GM21576 (cell line): ENCODE results near the gene FMO4.
"Not testable (repeated sequence)": the region's sequence is repeated elsewhere in the genome, so short reads cannot be mapped to it uniquely, and the experiment has no call there.

Experiments used
- ATAC-seq: cut with Tn5 transposase; IDR thresholded peaks from one replicate; pipeline ENCODE4 v1.9.1; 2021; ENCODE audit warnings: mild to moderate bottlenecking, moderate library complexity; ENCODE audit not compliant: unreplicated experiment

Gene FMO4

DNA sequence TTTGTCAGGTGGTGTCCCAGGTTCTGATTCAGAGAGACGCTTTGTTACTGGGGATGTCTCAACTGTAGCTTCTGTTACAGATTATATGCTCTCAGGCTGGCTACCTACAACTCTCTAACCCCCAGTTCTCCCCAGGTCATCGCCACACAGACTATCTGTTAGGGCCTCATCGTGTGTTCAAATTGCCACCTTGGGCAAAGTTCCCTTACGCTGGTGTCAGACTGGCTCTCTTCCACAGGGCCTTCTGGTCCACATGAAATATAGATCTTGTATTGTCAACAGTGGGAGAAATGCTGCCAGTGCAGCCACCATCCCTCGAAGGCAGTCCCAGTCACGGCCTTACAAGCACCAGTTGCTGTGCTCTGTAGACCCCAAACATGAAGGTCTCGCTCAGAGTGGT lies 15.3 kb downstream of the FMO4 start:
- no peak for ATAC-seq

- no peak for ATAC-seq
Observed at GRCh38 chr1:171334024-171334640, 20.1 kb downstream of the FMO4 start.

- no peak for ATAC-seq
Observed at GRCh38 chr1:171335964-171336363, 22.0 kb downstream of the FMO4 start.

DNA sequence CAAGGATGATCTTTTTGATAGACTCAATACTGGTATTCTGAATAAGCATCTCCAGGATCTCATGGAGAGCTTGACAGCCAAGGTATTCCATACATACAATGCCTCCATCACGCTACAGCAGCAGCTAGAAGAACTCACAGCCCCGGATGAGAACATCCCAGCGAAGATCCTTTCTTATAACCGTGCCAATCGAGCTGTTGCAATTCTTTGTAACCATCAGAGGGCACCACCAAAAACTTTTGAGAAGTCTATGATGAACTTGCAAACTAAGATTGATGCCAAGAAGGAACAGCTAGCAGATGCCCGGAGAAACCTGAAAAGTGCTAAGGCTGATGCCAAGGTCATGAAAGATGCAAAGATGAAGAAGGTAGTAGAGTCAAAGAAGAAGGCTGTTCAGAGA lies 25.4 kb downstream of the FMO4 start:
- ATAC-seq, result not testable (repeated sequence)

DNA sequence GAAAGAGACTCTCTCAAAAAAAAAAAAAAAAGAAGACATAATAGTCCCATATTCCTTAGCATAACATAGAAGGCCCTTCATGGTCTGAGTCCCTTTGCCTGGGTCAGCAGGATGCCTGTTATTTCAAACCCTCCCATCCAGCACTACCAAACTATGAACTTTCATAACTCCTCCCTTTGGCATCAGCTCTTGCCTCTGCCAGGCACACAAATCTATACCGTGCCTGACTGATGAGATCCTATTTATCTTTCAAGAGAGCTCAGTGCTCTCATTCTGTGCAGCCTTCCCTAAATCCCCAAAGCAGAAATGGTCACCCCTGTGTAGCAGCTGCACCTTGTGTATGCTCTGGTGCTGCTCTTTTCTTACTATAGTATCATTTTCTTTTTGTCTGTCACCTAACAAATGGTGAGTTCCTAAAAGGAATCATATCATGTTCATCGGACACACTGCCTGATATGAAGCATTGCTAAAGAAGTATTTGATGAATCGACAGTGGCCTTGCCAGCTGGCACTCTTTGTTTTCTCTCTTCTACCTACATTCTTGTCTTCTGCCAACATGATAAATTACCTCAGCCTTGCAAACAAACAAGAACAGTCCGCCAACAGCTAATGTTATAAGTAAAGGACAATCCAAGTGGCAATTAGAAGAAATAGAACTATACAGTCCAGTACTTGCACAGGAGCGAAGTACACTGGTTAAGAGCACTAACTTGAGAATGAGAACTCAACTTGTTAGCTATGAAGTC lies 29.9 kb downstream of the FMO4 start:
- ATAC-seq, result no peak

DNA sequence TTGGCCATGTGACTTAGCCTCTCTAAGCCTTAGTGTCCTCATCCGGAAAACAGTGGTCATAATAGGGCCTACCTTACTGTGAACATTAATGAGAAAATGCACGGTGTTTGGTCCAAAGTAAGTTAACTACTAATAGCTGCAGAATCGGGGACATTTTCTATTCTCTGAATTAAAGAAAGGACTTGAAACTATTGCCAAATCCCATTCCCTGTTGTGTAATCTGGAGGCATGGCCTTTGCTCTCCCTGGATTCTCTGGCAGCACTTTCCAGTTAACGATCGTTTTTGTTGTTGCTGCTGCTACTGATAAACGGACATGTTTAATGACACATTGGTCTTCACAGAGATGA lies 30.5 kb downstream of the FMO4 start:
- no peak for ATAC-seq

DNA sequence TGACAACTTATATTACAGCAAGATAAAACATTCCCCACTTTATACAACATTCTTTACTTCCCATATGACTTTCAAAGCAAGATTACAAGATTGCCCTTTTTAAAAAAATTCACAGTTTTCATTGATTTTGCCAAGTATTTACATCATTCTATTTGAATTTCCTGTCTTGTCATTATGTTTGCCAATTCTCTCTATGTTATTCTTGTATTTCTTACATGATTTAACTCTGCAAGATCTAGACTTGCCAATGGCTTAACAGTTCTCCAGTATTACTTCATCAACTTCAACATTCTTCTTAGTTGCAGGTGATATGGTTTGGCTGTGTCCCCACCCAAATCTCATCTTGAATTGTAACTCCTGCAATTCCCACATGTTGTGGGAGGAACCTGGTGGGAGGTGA lies 31.6 kb downstream of the FMO4 start:
- no peak for ATAC-seq

GRCh38 chr1:171346881-171347280 lies 32.9 kb downstream of the FMO4 start:
- no peak for ATAC-seq

- ATAC-seq, result no peak
Observed at GRCh38 chr1:171350594-171350993, 36.6 kb downstream of the FMO4 start.

GRCh38 chr1:171351961-171352360 lies 38.0 kb downstream of the FMO4 start:
- no peak for ATAC-seq

GRCh38 chr1:171352554-171352953 lies 38.6 kb downstream of the FMO4 start:
- ATAC-seq, result no peak

DNA sequence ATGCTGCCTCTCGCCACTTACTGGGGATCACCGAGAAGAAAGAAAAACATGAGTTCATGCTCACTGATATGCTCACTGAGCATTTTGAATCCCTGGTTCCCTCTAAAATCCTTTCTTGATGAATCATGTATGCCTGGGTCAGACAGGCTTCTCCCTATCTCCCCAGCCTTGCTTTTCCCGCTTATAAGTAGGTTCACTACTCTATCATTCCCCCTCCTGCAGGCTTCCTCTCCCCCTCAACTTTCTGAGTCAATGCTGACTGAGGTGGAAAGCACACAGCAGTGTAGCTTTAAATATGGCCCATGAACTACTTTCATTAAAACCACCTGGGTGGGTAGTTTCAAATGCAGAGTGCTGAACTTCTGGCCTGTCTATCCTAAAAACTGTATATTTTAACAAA lies 41.7 kb downstream of the FMO4 start:
- ATAC-seq, result no peak

DNA sequence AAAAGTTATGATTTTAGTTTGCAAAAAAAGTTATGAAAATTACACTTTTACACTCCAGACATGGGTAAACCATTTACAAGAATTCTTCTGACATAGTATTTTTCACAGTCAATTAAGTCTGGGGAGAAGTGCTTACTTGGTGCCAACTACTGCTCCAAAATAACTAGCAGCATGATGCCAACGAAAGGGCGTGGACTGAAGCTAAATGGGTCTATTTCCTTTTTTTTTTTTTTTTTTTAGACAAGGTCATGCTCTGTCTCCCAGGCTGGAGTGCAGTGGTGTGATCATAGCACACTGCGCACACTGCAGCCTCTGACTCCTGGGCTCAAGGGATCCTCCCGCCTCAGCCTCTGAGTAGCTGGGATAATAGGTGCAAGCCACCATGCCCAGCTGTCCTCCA lies 43.2 kb downstream of the FMO4 start:
- ATAC-seq, result no peak

DNA sequence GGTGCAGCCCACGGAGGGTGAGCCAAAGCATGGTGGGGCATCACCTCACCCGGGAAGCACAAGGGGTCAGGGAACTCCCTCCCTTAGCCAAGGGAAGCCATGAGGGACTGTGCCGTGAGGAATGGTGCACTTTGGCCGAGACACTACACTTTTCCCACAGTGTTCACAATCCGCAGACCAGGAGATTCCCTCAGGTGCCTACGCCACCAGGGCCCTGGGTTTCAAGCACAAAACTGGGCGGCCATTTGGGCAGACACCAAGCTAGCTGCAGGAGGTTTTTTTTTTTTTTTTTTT lies 45.3 kb downstream of the FMO4 start:
- ATAC-seq, result not testable (repeated sequence)

- ATAC-seq, result not testable (repeated sequence)
Observed at GRCh38 chr1:171359731-171360527, 45.9 kb downstream of the FMO4 start.

DNA sequence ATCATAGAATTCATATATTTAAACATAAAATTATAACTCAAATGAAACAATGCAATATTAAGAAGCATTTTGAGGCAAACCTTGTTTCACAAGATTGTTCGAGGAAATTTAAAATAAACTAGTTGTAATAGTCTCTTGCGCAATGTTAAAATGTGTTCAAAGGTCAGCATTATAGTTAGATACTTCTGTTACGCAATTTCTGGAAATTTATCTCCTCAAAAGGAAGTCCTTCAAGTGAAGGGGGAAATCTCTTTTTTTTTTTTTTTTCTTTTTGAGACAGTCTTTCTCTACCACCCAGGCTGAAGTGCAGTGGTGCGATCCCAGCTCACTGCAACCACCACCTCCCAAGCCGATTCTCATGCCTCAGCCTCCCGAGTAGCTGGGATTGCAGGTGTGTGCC lies 52.1 kb downstream of the FMO4 start:
- no peak for ATAC-seq

DNA sequence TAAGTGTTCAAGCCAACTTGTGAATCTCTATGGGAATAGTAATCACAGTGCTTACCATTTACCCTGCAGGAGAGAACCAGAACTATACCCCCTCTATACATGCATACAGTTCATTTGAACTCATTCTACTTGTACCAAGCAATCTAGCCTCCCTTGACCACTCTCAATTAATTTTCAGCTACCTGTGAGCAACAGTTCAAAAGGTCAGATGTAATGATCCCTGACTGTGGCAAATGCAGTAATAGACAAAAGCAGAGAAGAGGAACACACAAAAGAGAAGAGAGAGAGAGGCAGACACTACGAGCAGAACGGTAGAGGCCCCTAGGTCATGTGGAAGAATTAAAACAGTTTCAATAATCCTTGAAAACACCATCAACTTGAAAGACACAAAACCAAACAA lies 52.8 kb downstream of the FMO4 start:
- ATAC-seq, result no peak

DNA sequence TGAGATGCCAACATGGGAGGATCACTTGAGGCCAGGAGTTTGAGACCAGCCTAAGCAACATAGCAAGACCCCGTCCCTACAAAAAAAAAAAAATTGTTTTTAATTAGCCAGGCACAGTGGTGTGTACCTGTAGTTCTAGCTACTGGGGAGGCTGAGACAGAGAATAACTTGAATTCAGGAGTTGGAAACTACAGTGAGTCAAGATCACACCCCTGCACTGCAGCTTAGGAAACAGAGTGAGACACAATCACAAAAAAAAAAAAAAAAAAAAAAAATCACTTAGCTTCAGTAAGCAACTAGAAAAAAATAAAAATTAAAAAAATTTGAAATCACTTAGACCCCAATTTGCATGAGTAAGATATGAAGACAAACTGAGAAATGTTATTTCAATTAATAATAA lies 53.5 kb downstream of the FMO4 start:
- ATAC-seq, result no peak

GRCh38 chr1:171372418-171373084 lies 58.6 kb downstream of the FMO4 start:
- ATAC-seq, result no peak

DNA sequence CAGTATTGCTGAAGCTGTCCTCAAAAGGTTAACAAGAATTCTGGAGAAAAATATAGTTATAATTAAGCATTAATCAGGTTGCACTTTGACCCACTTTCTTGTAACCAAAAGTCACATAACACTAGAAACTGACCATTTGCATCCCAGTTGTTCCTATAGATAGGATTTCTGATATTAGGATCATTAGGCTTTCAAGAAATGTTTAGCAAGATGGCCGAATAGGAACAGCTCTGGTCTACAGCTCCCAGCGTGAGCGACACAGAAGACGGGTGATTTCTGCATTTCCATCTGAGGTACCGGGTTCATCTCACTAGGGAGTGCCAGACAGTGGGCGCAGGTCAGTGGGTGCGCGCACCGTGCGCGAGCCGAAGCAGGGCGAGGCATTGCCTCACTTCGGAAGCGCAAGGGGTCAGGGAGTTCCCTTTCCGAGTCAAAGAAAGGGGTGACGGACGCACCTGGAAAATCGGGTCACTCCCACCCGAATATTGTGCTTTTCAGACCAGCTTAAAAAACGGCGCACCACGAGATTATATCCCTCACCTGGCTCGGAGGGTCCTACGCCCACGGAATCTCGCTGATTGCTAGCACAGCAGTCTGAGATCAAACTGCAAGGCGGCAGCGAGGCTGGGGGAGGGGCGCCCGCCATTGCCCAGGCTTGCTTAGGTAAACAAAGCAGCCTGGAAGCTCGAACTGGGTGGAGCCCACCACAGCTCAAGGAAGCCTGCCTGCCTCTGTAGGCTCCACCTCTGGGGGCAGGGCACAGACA lies 59.6 kb downstream of the FMO4 start:
- ATAC-seq, result not testable (repeated sequence)

GRCh38 chr1:171379846-171380245 lies 65.9 kb downstream of the FMO4 start:
- ATAC-seq, result no peak
